Limb (tissue), 2 donors: Measurements from ENCODE around the gene LRRC1.

Experiments used
- DNase-seq, 2 donors: peaks; one replicate each; pipeline ENCODE4 v3.0.0-alpha.2; 2016; ENCODE audit errors: extremely low spot score in 2 of 2

The LRRC1 gene

GRCh38 chr6:53959717-53960116, 164.9 kb downstream of the LRRC1 start:
- DNase-seq, result no peak

DNA sequence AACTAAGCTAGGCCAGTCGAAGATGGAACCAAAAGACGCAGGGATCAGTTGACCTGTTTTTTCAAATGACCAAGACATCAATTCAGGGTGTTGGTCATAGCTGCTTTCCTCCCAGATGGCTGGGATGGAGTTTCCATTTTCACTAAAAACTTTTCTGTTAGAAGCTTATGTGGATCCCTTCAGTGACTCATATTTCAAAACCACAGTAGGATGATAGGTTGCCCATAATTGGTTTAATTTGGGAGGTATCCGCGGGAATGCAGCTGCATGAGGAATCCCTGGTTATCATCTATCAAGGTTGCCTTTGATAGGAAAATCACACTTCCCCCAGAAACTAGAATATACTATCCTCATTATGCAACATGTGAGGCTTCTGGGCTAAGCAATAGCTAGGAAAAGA, 165.5 kb downstream of the LRRC1 start:
- DNase-seq, result no peak

GRCh38 chr6:53961679-53962370, 167.0 kb downstream of the LRRC1 start:
- DNase-seq, result no peak

DNA sequence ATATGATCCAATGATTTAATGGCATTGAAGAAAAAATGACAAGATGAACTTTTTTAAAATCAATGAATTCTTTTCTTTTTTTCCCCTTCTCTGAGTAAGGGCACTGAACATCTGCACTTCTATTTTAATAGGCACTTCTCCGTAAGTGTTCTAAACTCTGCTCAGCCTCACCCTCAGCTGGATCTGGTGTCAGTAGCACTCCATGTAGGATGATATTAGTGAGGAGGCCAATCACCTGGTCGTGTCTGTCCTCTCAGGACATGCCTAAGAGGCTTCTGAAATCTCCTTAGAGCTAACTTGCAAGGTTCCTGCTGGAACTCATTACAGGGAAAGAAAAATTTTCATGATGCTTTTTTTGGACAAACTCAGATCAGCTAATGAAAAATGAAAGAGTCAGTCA, 167.8 kb downstream of the LRRC1 start:
- DNase-seq, result no peak

- DNase-seq, result no peak
These were observed 172.6 kb downstream of the LRRC1 start for GRCh38 chr6:53967415-53967814.
